PC-9 (cell line): Measurements from ENCODE around the gene FTO.

Experiments
- EZH2 ChIP-seq: fragments of 200-600 bp; sonication (generic); IDR thresholded peaks from 2 replicates; pipeline ENCODE4 v1.8.0; 2017; ENCODE audit warnings: antibody characterized with exemption, low read depth
- TF ChIP-seq, protein P1 (sequence below): fragments of 200-600 bp; sonication (generic); conservative IDR thresholded peaks from 2 replicates; pipeline ENCODE4 v1.6.1; 2017; ENCODE audit warnings: mixed run types, antibody characterized with exemption, mild to moderate bottlenecking, moderate library complexity

DNA sequence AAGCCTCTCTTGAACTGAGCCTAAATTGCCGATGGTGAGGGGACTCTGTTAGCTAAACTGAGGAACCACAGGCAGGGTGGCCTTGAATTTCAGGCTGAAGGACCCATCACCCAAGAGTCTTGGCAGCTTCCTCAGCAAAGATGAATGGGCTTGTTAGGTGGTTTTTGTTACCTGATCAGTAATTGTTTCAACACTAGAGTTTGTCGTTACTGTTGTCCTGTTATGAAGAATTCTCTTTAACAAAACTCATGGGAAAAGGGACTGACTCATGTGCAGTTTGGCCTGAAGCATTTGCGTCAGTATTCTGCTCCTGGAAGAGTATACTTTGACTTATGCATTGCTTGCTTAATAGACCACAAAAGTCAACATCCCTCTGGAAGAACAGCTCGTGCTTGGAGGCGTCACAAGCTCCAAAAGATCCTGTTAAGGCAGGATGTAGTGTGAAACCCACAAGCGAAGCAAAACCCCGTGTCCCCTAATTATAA, 376.6 kb downstream of the FTO start:
- TF ChIP-seq, protein P1, sequence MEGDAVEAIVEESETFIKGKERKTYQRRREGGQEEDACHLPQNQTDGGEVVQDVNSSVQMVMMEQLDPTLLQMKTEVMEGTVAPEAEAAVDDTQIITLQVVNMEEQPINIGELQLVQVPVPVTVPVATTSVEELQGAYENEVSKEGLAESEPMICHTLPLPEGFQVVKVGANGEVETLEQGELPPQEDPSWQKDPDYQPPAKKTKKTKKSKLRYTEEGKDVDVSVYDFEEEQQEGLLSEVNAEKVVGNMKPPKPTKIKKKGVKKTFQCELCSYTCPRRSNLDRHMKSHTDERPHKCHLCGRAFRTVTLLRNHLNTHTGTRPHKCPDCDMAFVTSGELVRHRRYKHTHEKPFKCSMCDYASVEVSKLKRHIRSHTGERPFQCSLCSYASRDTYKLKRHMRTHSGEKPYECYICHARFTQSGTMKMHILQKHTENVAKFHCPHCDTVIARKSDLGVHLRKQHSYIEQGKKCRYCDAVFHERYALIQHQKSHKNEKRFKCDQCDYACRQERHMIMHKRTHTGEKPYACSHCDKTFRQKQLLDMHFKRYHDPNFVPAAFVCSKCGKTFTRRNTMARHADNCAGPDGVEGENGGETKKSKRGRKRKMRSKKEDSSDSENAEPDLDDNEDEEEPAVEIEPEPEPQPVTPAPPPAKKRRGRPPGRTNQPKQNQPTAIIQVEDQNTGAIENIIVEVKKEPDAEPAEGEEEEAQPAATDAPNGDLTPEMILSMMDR: no peak
- no peak for TF ChIP-seq EZH2
